ENCODE data around the gene DNAL4. TPM values are rescaled to one million over a fixed set of nuclear protein-coding genes. Genes with fewer than 3 reads are reported as not detected.

The DNAL4 gene
- total and polyA plus RNA-seq, 2 donors (not counting 3 experiments of a cell fraction or from before 2014, with no cell fraction given), result 12.9 to 22.7 TPM

- Histone ChIP-seq H3K27me3 (ENCODE audit: control insufficient read depth in 2 of 2, insufficient read depth in 2 of 2, low read length in 2 of 2) (peaks cover 19 to 26% of the 10 kb centered on the region in 2 experiments), H3K4me2 (ENCODE audit: insufficient read depth, low read length) (no peak overlapping the region), H3K9me3 (replicated peaks; ENCODE audit: control insufficient read depth, insufficient read depth, low read length) (no peaks in the 10 kb centered on the region), H3K4me1 (ENCODE audit: control insufficient read depth, extremely low read depth, insufficient read depth, low read length) (peaks cover 3% of the 10 kb centered on the region), H3K79me2 (ENCODE audit: control insufficient read depth, insufficient read depth, low read length) (no peaks in the 10 kb centered on the region), H3K4me3 (replicated peaks in 1 of 3; ENCODE audit: insufficient read depth in 1 of 3, low read depth in 1 of 3, low read length in 3 of 3) (no peak overlapping the region), H3K27ac (ENCODE audit: insufficient read depth, low read depth, low read length) (no peak overlapping the region), H4K20me1 (replicated peaks; ENCODE audit: control insufficient read depth, extremely low read depth, insufficient read depth, low read length) (no peaks in the 10 kb centered on the region), H3K9ac (replicated peaks; ENCODE audit: extremely low read depth, insufficient read depth, low read length) (no peak overlapping the region), H3K9me1 (replicated peaks; ENCODE audit: control insufficient read depth, extremely low read depth, insufficient read depth, low read length) (no peaks in the 10 kb centered on the region), H3K36me3 (ENCODE audit: control insufficient read depth in 2 of 2, extremely low read depth in 1 of 2, insufficient read depth in 2 of 2, low read length in 2 of 2) (no peaks in the 10 kb centered on the region), H2AFZ (ENCODE audit: low read depth, low read length) (no peak overlapping the region)
- dilution Hi-C loops (cut with MboI; ENCODE audit: extremely low pct_ligation_motif_present, low sequenced_read_pairs), result no loop called here
- BruUV-seq (replicated peaks), result no TSS peak
- intact Hi-C loops (cut with micrococcal nuclease), result no loop called here
- no peak for TF ChIP-seq JUN (IDR thresholded peaks at IDR 0.05; ENCODE audit: borderline replicate concordance, insufficient read depth, insufficient read length, low read depth)
- no peak for TF ChIP-seq POLR2AphosphoS5 (IDR thresholded peaks at IDR 0.05; ENCODE audit: insufficient read depth, low read depth, low read length)
- TF ChIP-seq POLR2A (IDR thresholded peaks at IDR 0.05; ENCODE audit: low read depth, low read length), result no peak
- TF ChIP-seq MYC (IDR thresholded peaks at IDR 0.05; ENCODE audit: low read depth, low read length), result no peak
- no peak for TF ChIP-seq GATA2 (IDR thresholded peaks at IDR 0.05; ENCODE audit: insufficient read depth, insufficient read length, low read depth, low read length)
- TF ChIP-seq EZH2 (IDR thresholded peaks at IDR 0.05; ENCODE audit: borderline replicate concordance, low read depth, low read length, severe bottlenecking), result no peak
- POLR2A ChIA-PET, result no interaction called here
- CTCF ChIA-PET, result interaction anchor here (14.8 kb wide), 1 partner anchor 73 kb away, joined by 198 read pairs; no protein-coding TSS in a partner anchor
- FAIRE-seq, result no peak
- no peak for DNase-seq (ENCODE audit: low read depth, low spot score)
Measured at GRCh38 chr22:38841211-38841610, 47.3 kb upstream of the DNAL4 start.

- Histone ChIP-seq H4K20me1 (replicated peaks; ENCODE audit: control insufficient read depth, extremely low read depth, insufficient read depth, low read length) (no peaks in the 10 kb centered on the region), H3K4me3 (replicated peaks in 1 of 3; ENCODE audit: insufficient read depth in 1 of 3, low read depth in 1 of 3, low read length in 3 of 3) (no peak overlapping the region), H3K9me1 (replicated peaks; ENCODE audit: control insufficient read depth, extremely low read depth, insufficient read depth, low read length) (no peaks in the 10 kb centered on the region), H3K27ac (ENCODE audit: insufficient read depth, low read depth, low read length) (no peak overlapping the region), H3K9me3 (replicated peaks; ENCODE audit: control insufficient read depth, insufficient read depth, low read length) (no peaks in the 10 kb centered on the region), H3K79me2 (ENCODE audit: control insufficient read depth, insufficient read depth, low read length) (no peaks in the 10 kb centered on the region), H3K4me1 (ENCODE audit: control insufficient read depth, extremely low read depth, insufficient read depth, low read length) (peaks cover 3% of the 10 kb centered on the region), H3K4me2 (ENCODE audit: insufficient read depth, low read length) (no peak overlapping the region), H3K27me3 (ENCODE audit: control insufficient read depth in 2 of 2, insufficient read depth in 2 of 2, low read length in 2 of 2) (peaks cover 14 to 23% of the 10 kb centered on the region in 2 experiments), H3K9ac (replicated peaks; ENCODE audit: extremely low read depth, insufficient read depth, low read length) (no peak overlapping the region), H2AFZ (ENCODE audit: low read depth, low read length) (no peak overlapping the region), H3K36me3 (ENCODE audit: control insufficient read depth in 2 of 2, extremely low read depth in 1 of 2, insufficient read depth in 2 of 2, low read length in 2 of 2) (no peaks in the 10 kb centered on the region)
- FAIRE-seq (no peak), DNase-seq (ENCODE audit: low read depth, low spot score) (no peak)
- dilution Hi-C loops (cut with MboI; ENCODE audit: extremely low pct_ligation_motif_present, low sequenced_read_pairs) (no loop called here), intact Hi-C loops (cut with micrococcal nuclease) (no loop called here)
- POLR2A ChIA-PET, result interaction anchor here (0.6 kb wide), 1 partner anchor 37 kb away, joined by 7 read pairs; no protein-coding TSS in a partner anchor
- BruUV-seq (replicated peaks), result no TSS peak
- no peak for TF ChIP-seq MYC (IDR thresholded peaks at IDR 0.05; ENCODE audit: low read depth, low read length)
- no peak for TF ChIP-seq CTCF (IDR thresholded peaks at IDR 0.05; ENCODE audit: extremely low read depth in 1 of 2, insufficient read depth in 1 of 2, low read depth in 1 of 2, low read length in 2 of 2)
- no peak for TF ChIP-seq MAX (IDR thresholded peaks at IDR 0.05; ENCODE audit: insufficient read depth, insufficient read length)
- TF ChIP-seq EZH2 (IDR thresholded peaks at IDR 0.05; ENCODE audit: borderline replicate concordance, low read depth, low read length, severe bottlenecking), result no peak
- no peak for TF ChIP-seq POLR2A (IDR thresholded peaks at IDR 0.05; ENCODE audit: low read depth, low read length)
- CTCF ChIA-PET, result interaction anchor here (1.0 to 14.8 kb wide), 2 partner anchors 30 to 72 kb away, joined by 4 to 198 read pairs; no protein-coding TSS in a partner anchor
Measured at GRCh38 chr22:38840129-38840528, 46.2 kb upstream of the DNAL4 start.
